ENCODE data around the gene HCN3.
A peak's percentile ranks its signal among the peaks of the same experiment; 100 is the strongest.
"Not testable (repeated sequence)": the region's sequence is repeated elsewhere in the genome, so short reads cannot be mapped to it uniquely, and the experiment has no call there.

HCN3 gene

GRCh38 chr1:155284476-155284875 is 7.2 kb downstream of the HCN3 start:
- DNase-seq (ENCODE audit: low read depth in 3 of 3): no peak

- no peak for DNase-seq (ENCODE audit: low read depth in 3 of 3)
Observed at GRCh38 chr1:155285063-155285462, 7.8 kb downstream of the HCN3 start.

GRCh38 chr1:155285631-155286044 is 8.4 kb downstream of the HCN3 start:
- no peak for DNase-seq (ENCODE audit: low read depth in 3 of 3)

- DNase-seq (ENCODE audit: low read depth in 3 of 3): no peak
Observed at GRCh38 chr1:155286544-155286943, 9.3 kb downstream of the HCN3 start.

- DNase-seq (ENCODE audit: low read depth in 3 of 3): no peak
Observed at GRCh38 chr1:155287987-155288543, 10.8 kb downstream of the HCN3 start.

GRCh38 chr1:155291006-155291405 is 13.7 kb downstream of the HCN3 start:
- DNase-seq (ENCODE audit: low read depth in 3 of 3): not testable (repeated sequence)

- no peak for DNase-seq (ENCODE audit: low read depth in 3 of 3)
Observed at GRCh38 chr1:155293086-155293749, 16.0 kb downstream of the HCN3 start.

GRCh38 chr1:155294520-155295182 is 17.4 kb downstream of the HCN3 start:
- DNase-seq (ENCODE audit: low read depth in 3 of 3): no peak

GRCh38 chr1:155295183-155295941 is 18.1 kb downstream of the HCN3 start:
- no peak for DNase-seq (ENCODE audit: low read depth in 3 of 3)

- no peak for DNase-seq (ENCODE audit: low read depth in 3 of 3)
Observed at GRCh38 chr1:155295942-155296267, 18.6 kb downstream of the HCN3 start.

- no peak for DNase-seq (ENCODE audit: low read depth in 3 of 3)
Observed at GRCh38 chr1:155296661-155297060, 19.4 kb downstream of the HCN3 start.

- no peak for DNase-seq (ENCODE audit: low read depth in 3 of 3)
Observed at GRCh38 chr1:155297384-155297783, 20.1 kb downstream of the HCN3 start.

GRCh38 chr1:155300024-155300423 is 22.8 kb downstream of the HCN3 start:
- DNase-seq (ENCODE audit: low read depth in 3 of 3): no peak

- no peak for DNase-seq (ENCODE audit: low read depth in 3 of 3)
Observed at GRCh38 chr1:155300553-155301329, 23.5 kb downstream of the HCN3 start.

GRCh38 chr1:155301342-155301841 is 24.1 kb downstream of the HCN3 start, which contains the start of gene PKLR:
TSS of gene PKLR (minus strand) at chr1:155301438. CDS start at chr1:155301395, 43 bp downstream.
- no peak for DNase-seq (ENCODE audit: low read depth in 3 of 3)

GRCh38 chr1:155304558-155305063 is 27.3 kb downstream of the HCN3 start:
- no peak for DNase-seq (ENCODE audit: low read depth in 3 of 3)

GRCh38 chr1:155305881-155306391 is 28.7 kb downstream of the HCN3 start:
- DNase-seq (ENCODE audit: low read depth in 3 of 3): no peak

GRCh38 chr1:155307247-155307740 is 30.0 kb downstream of the HCN3 start:
- DNase-seq (ENCODE audit: low read depth in 3 of 3): no peak

GRCh38 chr1:155308493-155309422 is 31.5 kb downstream of the HCN3 start, which contains the start of gene FDPS:
TSS of gene FDPS (plus strand) at chr1:155308866. CDS start at chr1:155309790, 924 bp downstream.
- peak; percentile 93 to 98 (median 94) for DNase-seq (ENCODE audit: low read depth in 3 of 3)
